SJSA1 (cell line): ENCODE data around the gene TAF5L. TPM values are rescaled to one million over a fixed set of nuclear protein-coding genes. Genes with fewer than 3 reads are reported as not detected.
"Not testable (repeated sequence)": the region's sequence is repeated elsewhere in the genome, so short reads cannot be mapped to it uniquely, and the experiment has no call there.

Experiments used
- DNase-seq, 2 experiments: peaks; one replicate each; pipeline ENCODE4 v3.0.0-alpha.2; 2015 to 2020; ENCODE audit warnings: low spot score in 2 of 2, low read depth in 1 of 2
- H3K27ac ChIP-seq: fragments of 250-450 bp; sonication (Bioruptor Pico); 2 replicates; pipeline ENCODE4 v1.5.1; 2020; ENCODE audit warnings: mild to moderate bottlenecking, moderate library complexity
- H3K27me3 ChIP-seq: fragments of 250-450 bp; sonication (Bioruptor Pico); replicated peaks from 2 replicates; pipeline ENCODE4 v1.5.1; 2020; ENCODE audit warnings: mild to moderate bottlenecking, moderate library complexity
- H3K36me3 ChIP-seq: fragments of 250-450 bp; sonication (Bioruptor Pico); 2 replicates; pipeline ENCODE4 v1.5.1; 2020; ENCODE audit warnings: mild to moderate bottlenecking
- H3K4me1 ChIP-seq: fragments of 250-450 bp; sonication (Bioruptor Pico); replicated peaks from 2 replicates; pipeline ENCODE4 v1.6.1; 2021; ENCODE audit warnings: mild to moderate bottlenecking
- H3K4me3 ChIP-seq: fragments of 250-450 bp; sonication (Bioruptor Pico); 2 replicates; pipeline ENCODE4 v1.5.1; 2020; ENCODE audit warnings: mild to moderate bottlenecking
- H3K9me3 ChIP-seq: fragments of 250-450 bp; sonication (Bioruptor Pico); replicated peaks from 2 replicates; pipeline ENCODE4 v1.5.1; 2020; ENCODE audit warnings: mild to moderate bottlenecking
- total RNA-seq: library from RNA; depleted of rRNA; stranded (reverse); fragments of >200 nt; shearing (Covaris generic); gene quantifications from 2 replicates; pipeline ENCODE4 v1.2.3, GENCODE V29; 2014

Gene TAF5L
- total RNA-seq, 1 experiment from 2014 or later: 25.5 TPM

- DNase-seq: no peak
- Histone ChIP-seq H3K9me3 (peaks cover 2% of the 10 kb centered on the region; the same call in 1 of the 2 replicates), H3K4me1 (no peaks in the 10 kb centered on the region), H3K4me3 (no peak overlapping the region), H3K27ac (no peak overlapping the region), H3K36me3 (peaks cover 55% of the 10 kb centered on the region), H3K27me3 (no peaks in the 10 kb centered on the region)
These were observed 5.2 kb upstream of the TAF5L start for GRCh38 chr1:229631148-229631547.

- Histone ChIP-seq H3K36me3 (peaks cover 43% of the 10 kb centered on the region), H3K27me3 (no peaks in the 10 kb centered on the region), H3K27ac (no peak overlapping the region), H3K4me3 (no peak overlapping the region), H3K4me1 (peaks cover 11% of the 10 kb centered on the region), H3K9me3 (peaks cover 3% of the 10 kb centered on the region; the same call in 1 of the 2 replicates)
- DNase-seq: no peak
These were observed 3.3 kb upstream of the TAF5L start for GRCh38 chr1:229629261-229629660.

GRCh38 chr1:229627003-229627402 lies 1.1 kb upstream of the TAF5L start:
- peaks cover 3% of the 10 kb centered on the region; the same call in 1 of the 2 replicates for H3K9me3 ChIP-seq
- peak in 1 of 2 experiments; percentile 6 for DNase-seq
- peak overlapping the region; percentile 98 for H3K4me3 ChIP-seq
- H3K27ac ChIP-seq: no peak overlapping the region
- H3K36me3 ChIP-seq: peaks cover 33% of the 10 kb centered on the region
- peaks cover 13% of the 10 kb centered on the region for H3K4me1 ChIP-seq
- H3K27me3 ChIP-seq: no peaks in the 10 kb centered on the region

- H3K27me3 ChIP-seq: no peaks in the 10 kb centered on the region
These were observed 629 bp downstream of the TAF5L start for GRCh38 chr1:229625071-229625914.

GRCh38 chr1:229624521-229625070 lies 1.3 kb downstream of the TAF5L start:
- Histone ChIP-seq H3K36me3 (peaks cover 17% of the 10 kb centered on the region), H3K27me3 (no peaks in the 10 kb centered on the region), H3K9me3 (peaks cover 3% of the 10 kb centered on the region; the same call in 1 of the 2 replicates), H3K4me3 (peak overlapping the region; percentile 98), H3K27ac (no peak overlapping the region), H3K4me1 (peaks cover 16% of the 10 kb centered on the region)
- DNase-seq: no peak

More at GRCh38 chr1:229625071-229625914, 629 bp downstream of the TAF5L start:
- Histone ChIP-seq H3K4me3 (peak overlapping the region; percentile 98), H3K27ac (peak overlapping the region; percentile 58), H3K36me3 (peaks cover 24% of the 10 kb centered on the region), H3K4me1 (peaks cover 16% of the 10 kb centered on the region), H3K9me3 (peaks cover 3% of the 10 kb centered on the region; the same call in 1 of the 2 replicates)
- DNase-seq: peak in 1 of 2 experiments; percentile 50

- Histone ChIP-seq H3K4me3 (no peak overlapping the region), H3K4me1 (peaks cover 16% of the 10 kb centered on the region), H3K9me3 (peaks cover 3% of the 10 kb centered on the region; the same call in 1 of the 2 replicates), H3K36me3 (peaks cover 12% of the 10 kb centered on the region), H3K27me3 (no peaks in the 10 kb centered on the region), H3K27ac (no peak overlapping the region)
- DNase-seq: no peak
These were observed 2.1 kb downstream of the TAF5L start for GRCh38 chr1:229623838-229624237.

GRCh38 chr1:229623225-229623624 lies 2.7 kb downstream of the TAF5L start:
- Histone ChIP-seq H3K9me3 (peaks cover 3% of the 10 kb centered on the region; the same call in 1 of the 2 replicates), H3K27me3 (no peaks in the 10 kb centered on the region), H3K4me3 (no peak overlapping the region), H3K4me1 (peaks cover 16% of the 10 kb centered on the region), H3K36me3 (peaks cover 11% of the 10 kb centered on the region), H3K27ac (no peak overlapping the region)
- DNase-seq: no peak

- not testable (repeated sequence) for DNase-seq, H3K27me3 ChIP-seq, H3K9me3 ChIP-seq, H3K27ac ChIP-seq, H3K4me3 ChIP-seq
- H3K36me3 ChIP-seq: peaks cover 11% of the 10 kb centered on the region
- peaks cover 16% of the 10 kb centered on the region for H3K4me1 ChIP-seq
These were observed 3.2 kb downstream of the TAF5L start for GRCh38 chr1:229622641-229623120.

GRCh38 chr1:229621663-229622062 lies 4.3 kb downstream of the TAF5L start:
- H3K27me3 ChIP-seq: no peaks in the 10 kb centered on the region
- no peak for DNase-seq
- H3K4me3 ChIP-seq: no peak overlapping the region
- H3K4me1 ChIP-seq: peaks cover 16% of the 10 kb centered on the region
- H3K36me3 ChIP-seq: peaks cover 11% of the 10 kb centered on the region
- H3K27ac ChIP-seq: no peak overlapping the region
- H3K9me3 ChIP-seq: peaks cover 3% of the 10 kb centered on the region; the same call in 1 of the 2 replicates

- no peaks in the 10 kb centered on the region for H3K9me3 ChIP-seq
- H3K4me3 ChIP-seq: no peak overlapping the region
- peaks cover 7% of the 10 kb centered on the region; the same call in 1 of the 2 replicates for H3K36me3 ChIP-seq
- no peaks in the 10 kb centered on the region for H3K27me3 ChIP-seq
- no peak overlapping the region for H3K27ac ChIP-seq
- DNase-seq: no peak
- peaks cover 16% of the 10 kb centered on the region for H3K4me1 ChIP-seq
These were observed 5.0 kb downstream of the TAF5L start for GRCh38 chr1:229620876-229621275.

- 0 out of 2 replicates have a peak, but pooled peaks cover 3% of the 10 kb centered on the region for H3K36me3 ChIP-seq
These were observed 6.3 kb downstream of the TAF5L start for GRCh38 chr1:229619614-229620013.

GRCh38 chr1:229619002-229619401 lies 6.9 kb downstream of the TAF5L start:
- peaks cover 7% of the 10 kb centered on the region; the same call in 1 of the 2 replicates for H3K36me3 ChIP-seq
- no peaks in the 10 kb centered on the region for H3K9me3 ChIP-seq
- DNase-seq: no peak
- no peak overlapping the region for H3K27ac ChIP-seq
- H3K4me1 ChIP-seq: 0 out of 2 replicates have a peak, but pooled peaks cover 5% of the 10 kb centered on the region
- no peaks in the 10 kb centered on the region for H3K27me3 ChIP-seq
- no peak overlapping the region for H3K4me3 ChIP-seq

More at GRCh38 chr1:229619614-229620013, 6.3 kb downstream of the TAF5L start:
- H3K4me1 ChIP-seq: peaks cover 9% of the 10 kb centered on the region
- H3K4me3 ChIP-seq: no peak overlapping the region
- H3K9me3 ChIP-seq: no peaks in the 10 kb centered on the region
- no peak for DNase-seq
- H3K27me3 ChIP-seq: no peaks in the 10 kb centered on the region
- H3K27ac ChIP-seq: no peak overlapping the region

GRCh38 chr1:229617351-229618100 lies 8.4 kb downstream of the TAF5L start:
- no peaks in the 10 kb centered on the region for H3K9me3 ChIP-seq
- no peaks in the 10 kb centered on the region for H3K27me3 ChIP-seq
- H3K4me3 ChIP-seq: no peak overlapping the region
- peaks cover 15% of the 10 kb centered on the region for H3K36me3 ChIP-seq
- H3K27ac ChIP-seq: no peak overlapping the region
- no peak for DNase-seq
- 0 out of 2 replicates have a peak, but pooled peaks cover 5% of the 10 kb centered on the region for H3K4me1 ChIP-seq
